GM19324 (cell line): ENCODE measurements around the gene ATP1A4.
"Not testable (repeated sequence)": the region's sequence is repeated elsewhere in the genome, so short reads cannot be mapped to it uniquely, and the experiment has no call there.

Experiments used
- ATAC-seq: cut with Tn5 transposase; IDR thresholded peaks from one replicate; pipeline ENCODE4 v1.9.1; 2021; ENCODE audit warnings: mild to moderate bottlenecking, moderate library complexity; ENCODE audit not compliant: unreplicated experiment, low FRiP score

ATP1A4 gene

DNA sequence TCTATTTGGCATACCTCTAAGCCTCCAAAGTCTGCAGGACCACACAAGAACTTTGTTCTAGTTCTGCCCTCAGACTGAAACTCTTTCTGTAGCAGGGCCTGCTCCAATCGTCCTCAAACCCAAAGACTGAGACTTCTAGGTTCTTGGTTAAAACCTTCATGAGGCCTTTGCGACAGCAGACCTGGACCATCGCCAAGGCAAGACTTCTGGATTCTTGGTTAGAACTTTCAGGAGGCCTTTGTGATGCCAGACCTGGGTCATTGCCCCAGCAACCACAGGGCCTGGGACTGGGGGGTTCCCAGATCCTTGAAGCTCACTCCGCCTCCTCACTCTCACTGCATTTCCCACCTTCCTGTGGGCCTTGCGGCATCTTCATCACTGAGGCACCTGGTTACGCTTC is at the start of gene ATP1A4:
ATP1A4 (plus strand) TSS at position 301 of the 400 bp plus-strand sequence. CDS start 438 bp downstream, outside the sequence.
- ATAC-seq = no peak

- no peak for ATAC-seq
These were observed 49.5 kb upstream of the ATP1A4 start for GRCh38 chr1:160101717-160102522.

- ATAC-seq = no peak
These were observed 47.6 kb upstream of the ATP1A4 start for GRCh38 chr1:160103658-160104408.

DNA sequence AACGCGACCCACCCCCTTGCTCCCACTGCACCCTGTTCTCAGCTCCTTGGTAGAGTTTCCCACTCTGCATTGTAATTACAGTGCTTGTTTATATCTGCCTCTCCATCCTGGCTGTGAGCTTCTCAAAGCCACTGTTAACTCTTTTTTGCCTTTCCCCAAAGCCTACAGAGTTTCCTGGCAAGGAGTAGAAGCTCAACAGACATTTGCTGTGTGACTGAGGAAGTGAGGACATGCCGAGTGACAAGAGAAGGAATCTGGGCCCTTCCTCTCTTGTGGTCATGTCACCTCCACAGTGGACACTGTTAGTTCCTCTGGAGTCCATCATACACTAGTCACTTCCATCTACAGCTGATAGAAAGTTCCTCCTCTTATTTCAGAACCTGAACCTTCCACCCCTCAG is 46.9 kb upstream of the ATP1A4 start:
- no peak for ATAC-seq

GRCh38 chr1:160105155-160105554 is 46.2 kb upstream of the ATP1A4 start:
- ATAC-seq = no peak

DNA sequence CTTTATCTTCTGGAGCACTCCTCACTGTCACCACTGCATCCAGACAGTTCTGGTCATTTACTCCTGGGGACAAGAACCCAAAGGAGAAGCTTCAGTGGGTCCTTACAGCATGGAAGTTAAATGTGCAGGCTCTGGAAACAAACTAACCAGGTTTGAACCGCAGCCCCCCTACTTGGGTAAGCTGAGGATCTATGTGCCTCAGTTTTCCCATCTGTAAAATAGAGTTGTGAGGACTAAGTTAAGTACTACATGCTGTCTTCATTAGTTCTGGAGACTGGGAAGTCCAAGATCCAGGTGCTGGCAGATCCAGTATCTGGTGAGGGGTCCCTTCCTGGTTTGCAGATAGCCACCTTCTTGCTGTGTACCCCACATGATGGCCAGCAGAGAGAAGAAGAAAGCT is 43.9 kb upstream of the ATP1A4 start:
- no peak for ATAC-seq

GRCh38 chr1:160108888-160109662 is 42.3 kb upstream of the ATP1A4 start:
- no peak for ATAC-seq

- no peak for ATAC-seq
These were observed 41.7 kb upstream of the ATP1A4 start for GRCh38 chr1:160109686-160110085.

GRCh38 chr1:160111462-160111861 is 39.9 kb upstream of the ATP1A4 start:
- not testable (repeated sequence) for ATAC-seq

GRCh38 chr1:160112357-160112756 is 39.0 kb upstream of the ATP1A4 start:
- ATAC-seq = no peak

GRCh38 chr1:160113407-160113806 is 38.0 kb upstream of the ATP1A4 start:
- no peak for ATAC-seq

DNA sequence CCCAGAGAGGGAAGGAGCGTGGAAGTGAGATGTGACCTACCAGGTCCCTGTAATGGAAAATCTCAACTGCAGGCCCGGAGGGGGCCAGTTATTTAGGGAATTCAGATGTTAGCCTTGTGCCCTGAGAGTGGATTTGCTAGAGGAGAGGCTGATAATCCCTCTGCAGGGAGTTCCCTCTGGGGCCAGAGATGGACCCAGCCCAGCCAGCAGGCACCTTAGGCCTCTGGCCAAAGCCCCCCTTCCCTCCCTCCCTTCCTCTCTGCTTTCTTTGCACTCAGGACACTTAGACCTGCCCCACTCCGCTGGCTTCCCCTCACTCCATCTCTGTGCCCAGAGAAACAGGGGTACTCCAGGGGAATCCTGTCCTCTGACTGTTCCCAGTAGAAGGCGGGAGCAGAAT is 37.3 kb upstream of the ATP1A4 start:
- ATAC-seq = no peak

DNA sequence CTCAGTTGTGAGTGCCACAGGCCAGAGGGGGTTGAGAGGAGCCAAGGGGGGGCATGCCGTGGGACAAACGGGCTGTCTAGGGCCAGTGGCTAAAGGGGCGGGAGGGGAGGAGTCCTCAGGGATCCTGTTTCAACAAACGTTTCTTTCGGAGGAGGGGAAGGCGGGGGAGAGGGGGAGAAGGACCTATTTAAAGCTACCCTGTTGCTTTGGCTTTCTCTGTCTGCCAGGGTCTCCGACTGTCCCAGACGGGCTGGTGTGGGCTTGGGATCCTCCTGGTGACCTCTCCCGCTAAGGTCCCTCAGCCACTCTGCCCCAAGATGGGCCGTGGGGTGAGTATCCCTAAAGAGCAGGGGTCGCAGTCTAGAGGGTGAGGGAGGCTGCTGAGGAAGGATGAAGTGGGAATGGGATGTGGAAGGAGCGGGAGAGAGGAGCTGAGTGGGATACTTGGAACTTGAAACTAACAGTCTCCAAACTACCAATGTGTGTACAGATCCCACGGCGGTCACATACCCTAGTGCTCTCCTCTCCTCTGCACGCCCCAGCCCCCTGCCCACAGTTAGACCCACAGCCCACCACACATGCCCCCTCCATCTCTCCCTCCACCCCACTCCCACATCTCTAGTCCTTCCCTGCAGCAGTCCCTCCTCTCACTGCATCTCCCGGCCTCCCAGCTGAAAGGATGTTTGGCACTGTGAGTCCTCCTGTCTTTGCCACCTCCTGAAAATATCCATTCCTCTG is 35.7 kb upstream of the ATP1A4 start, which contains the start of gene ATP1A2:
ATP1A2 (plus strand) TSS at position 215 of the 738 bp plus-strand sequence; CDS start at position 318, 103 bp downstream.
- ATAC-seq = no peak

DNA sequence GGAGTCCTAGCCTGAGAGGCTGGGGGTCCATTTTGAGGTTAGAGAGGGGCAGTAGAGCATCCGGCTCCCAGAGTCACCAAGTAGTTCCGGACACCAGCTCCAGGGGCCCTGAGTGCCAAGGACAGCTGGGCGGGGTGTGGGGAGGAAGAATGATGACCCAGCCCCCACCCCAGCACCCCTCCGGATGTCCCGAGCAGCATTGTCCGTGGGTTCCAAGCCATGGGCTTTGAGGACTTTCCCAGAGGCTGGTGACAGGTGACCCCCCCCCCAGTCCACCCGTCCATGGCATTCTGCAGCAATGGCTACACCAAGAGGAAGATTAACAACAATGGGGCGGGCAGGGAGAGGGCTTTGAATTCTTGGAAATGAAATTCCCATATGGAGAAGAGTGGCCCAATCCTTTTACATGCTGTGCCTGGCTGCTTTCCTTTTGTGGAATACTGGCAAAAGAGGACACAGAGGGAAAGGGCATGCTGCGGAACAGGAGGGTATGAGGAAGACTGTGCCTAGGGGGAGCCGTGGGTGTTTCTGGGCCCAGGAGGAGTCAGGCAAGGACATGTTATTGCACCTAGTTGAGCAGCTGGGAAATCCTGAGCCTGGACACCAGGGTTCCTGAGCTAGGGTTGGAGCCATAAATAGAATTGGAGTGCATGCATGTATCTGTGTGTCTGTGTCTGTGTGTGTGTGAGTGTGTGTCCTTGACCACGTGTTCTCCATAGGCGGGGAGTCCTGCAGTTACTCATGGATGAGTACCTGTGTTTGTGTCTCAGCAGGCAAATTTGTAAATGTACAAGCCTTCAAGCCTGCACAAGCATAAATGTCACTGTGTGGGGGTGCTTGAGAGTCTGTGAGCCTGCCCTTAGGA is 34.9 kb upstream of the ATP1A4 start:
- ATAC-seq = no peak

- ATAC-seq = no peak
These were observed 34.1 kb upstream of the ATP1A4 start for GRCh38 chr1:160117300-160117699.

GRCh38 chr1:160117709-160118183 is 33.7 kb upstream of the ATP1A4 start:
- no peak for ATAC-seq

GRCh38 chr1:160118928-160119327 is 32.5 kb upstream of the ATP1A4 start:
- no peak for ATAC-seq

DNA sequence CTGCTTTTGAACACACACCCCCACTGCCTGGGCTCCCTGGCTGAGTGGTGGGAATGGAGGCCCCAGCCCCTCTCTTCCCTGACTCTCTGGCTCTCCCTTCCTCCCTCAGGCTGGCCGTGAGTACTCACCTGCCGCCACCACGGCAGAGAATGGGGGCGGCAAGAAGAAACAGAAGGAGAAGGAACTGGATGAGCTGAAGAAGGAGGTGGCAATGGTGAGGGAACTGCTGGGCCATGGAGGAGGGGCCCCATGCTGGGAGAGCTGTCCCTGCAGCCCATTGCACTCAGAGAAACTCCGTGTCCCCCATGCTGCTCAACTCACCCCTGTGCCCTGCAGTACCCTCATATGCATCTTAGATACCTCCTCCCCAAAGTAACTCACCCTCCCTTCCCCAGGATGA is 30.6 kb upstream of the ATP1A4 start:
- ATAC-seq = no peak

- no peak for ATAC-seq
These were observed 30.0 kb upstream of the ATP1A4 start for GRCh38 chr1:160121388-160121787.
